Adrenal gland (tissue), 12 donors: ENCODE data around the gene TBX4. TPM values are rescaled to one million over a fixed set of nuclear protein-coding genes. Genes with fewer than 3 reads are reported as not detected.
"Not testable (repeated sequence)": the region's sequence is repeated elsewhere in the genome, so short reads cannot be mapped to it uniquely, and the experiment has no call there.

Experiments used
- DNase-seq, 7 donors: peaks; one replicate each; pipeline ENCODE4 v3.0.0-alpha.2; 2019 to 2020
- H3K27ac ChIP-seq, 5 donors: fragments of 200-600 bp; sonication (generic) in 4 of 5; 1 replicate in 3 of 5; 2 replicates in 2 of 5; pipeline versions ENCODE4 v1.5.1 to v1.8.0; 2016 to 2020; ENCODE audit warnings: mild to moderate bottlenecking in 1 of 5
- H3K27me3 ChIP-seq: fragments of 200-600 bp; 2 replicates; pipeline ENCODE4 v1.8.0; 2021
- H3K36me3 ChIP-seq, 2 donors: fragments of 200-600 bp; replicated peaks in 1 of 2; 1 replicate in 1 of 2; 2 replicates in 1 of 2; pipeline versions ENCODE4 v1.5.1 to v1.8.0; 2018 to 2022
- H3K4me1 ChIP-seq, 2 donors: fragments of 200-600 bp; replicated peaks in 1 of 2; 1 replicate in 1 of 2; 2 replicates in 1 of 2; pipeline versions ENCODE4 v1.5.1 to v1.8.0; 2018 to 2021
- H3K4me3 ChIP-seq, 4 donors: fragments of 200-600 bp; sonication (generic) in 3 of 4; one replicate each; pipeline ENCODE4 v1.5.1; 2016 to 2018
- H3K9me3 ChIP-seq, 3 donors: fragments of 200-600 bp; sonication (generic) in 1 of 3; replicated peaks in 1 of 3; 1 replicate in 2 of 3; 2 replicates in 1 of 3; pipeline versions ENCODE4 v1.5.1 to v1.8.0; 2016 to 2021
- POLR2A ChIP-seq, 2 donors: fragments of 450-650 bp; IDR thresholded peaks; one replicate each; pipeline ENCODE4 v1.6.1; 2017; ENCODE audit warnings: antibody characterized with exemption in 2 of 2, mild to moderate bottlenecking in 2 of 2, moderate library complexity in 1 of 2
- WGBS, 4 donors: extraction: QIAGEN DNeasy Blood & Tissue Kit in 2 of 4; methylation state at CpG; one replicate each; pipeline versions ENCODE4 v1.1.5 to v1.1.7; 2013 to 2017; 5-methylcytosine and 5-hydroxymethylcytosine counted together
- intact Hi-C, 2 donors: fragments of 100-400 bp; cut with DNase I; formaldehyde crosslinking; loops; one replicate each; pipeline versions ENCODE4 v1.14.1 to v1.15.0; 2022 to 2023
- polyA plus RNA-seq, 3 donors: library from polyadenylated mRNA; stranded (reverse); fragments of 200-250 nt in 2 of 3; fragments of 350-450 nt in 1 of 3; fragmentation: Illumina TruSeq in 1 of 3; extraction: RNeasy Lipid Tissue Mini Kit (QIAGEN cat#74804) in 1 of 3; gene quantifications; one replicate each; pipeline ENCODE4 v1.2.3, GENCODE V29; 2013 to 2014
- total RNA-seq, 9 donors: library from RNA; depleted of rRNA in 4 of 9; stranded (reverse); fragments of >200 nt in 4 of 9; fragments of 120-200 nt in 1 of 9; fragmentation: NEBNext Ultra II Directional in 1 of 9; extraction: Animal tissue kit (Norgen Biotek cat#: 25700) in 1 of 9; gene quantifications; one replicate each; pipeline versions ENCODE4 v1.1.0 to v1.2.4, GENCODE V29; 2013 to 2023
- TF ChIP-seq, protein P1 (sequence below), 6 experiments: fragments of 450-650 bp in 4 of 6; fragments of 200-600 bp in 2 of 6; sonication (generic) in 1 of 6; IDR thresholded peaks; 1 replicate in 5 of 6; 2 replicates in 1 of 6; pipeline versions ENCODE4 v1.5.1 to v1.8.0; 2016 to 2021; ENCODE audit warnings: antibody characterized with exemption in 6 of 6, mild to moderate bottlenecking in 2 of 6, moderate library complexity in 1 of 6
- donor health status: healthy with polysubstance abuse.
- donor health status: Bipolar disorder and iron deficiency.
- donor health status: DM: yes; HTN: yes; CAD: no.
- donor health status: DM: no; HTN: no; CAD: no.
- donor health status: DM: no; HTN: no; CAD: no.
- donor health status: DM: yes; HTN: yes; CAD: no.

TBX4 gene
- total and polyA plus RNA-seq, 12 donors = 0.03 to 0.54 (median 0.21) TPM; not detected in 8

DNA sequence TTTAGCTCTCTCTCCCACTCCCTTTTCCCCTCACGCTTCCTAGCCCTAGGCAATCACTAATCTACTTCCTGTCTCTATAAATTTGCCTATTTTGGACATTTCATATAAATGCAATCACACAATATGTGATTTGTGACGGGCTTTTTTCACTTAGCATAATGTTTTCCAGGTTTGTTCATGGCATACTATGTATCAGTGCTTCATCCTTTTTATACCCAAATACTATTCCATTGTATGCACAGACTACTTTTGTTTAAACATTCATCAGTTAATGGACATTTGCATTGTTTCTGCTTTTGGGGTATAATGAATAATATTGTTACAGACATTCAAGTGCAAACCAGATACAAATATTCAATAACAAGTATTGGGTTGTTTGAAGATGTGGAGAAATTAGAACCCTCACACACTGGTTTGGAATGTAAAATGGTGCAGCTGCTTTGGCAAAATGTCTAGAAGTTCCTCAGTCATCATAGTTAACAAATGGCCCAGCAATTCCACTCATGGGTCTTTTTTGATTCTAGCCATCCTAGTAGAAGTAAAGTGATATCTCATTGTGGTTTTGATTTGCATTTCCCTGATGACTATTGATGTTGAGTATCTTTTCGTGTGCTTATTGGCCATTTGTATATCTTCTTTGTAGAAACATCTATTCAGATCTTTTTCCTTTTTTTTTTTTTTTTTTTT lies 67.7 kb downstream of the TBX4 start:
- no peak overlapping the region for H3K27ac ChIP-seq
- H3K4me3 ChIP-seq = no peak overlapping the region
- TF ChIP-seq POLR2A (IDR thresholded peaks at IDR 0.05) = no peak
- TF ChIP-seq, protein P1, sequence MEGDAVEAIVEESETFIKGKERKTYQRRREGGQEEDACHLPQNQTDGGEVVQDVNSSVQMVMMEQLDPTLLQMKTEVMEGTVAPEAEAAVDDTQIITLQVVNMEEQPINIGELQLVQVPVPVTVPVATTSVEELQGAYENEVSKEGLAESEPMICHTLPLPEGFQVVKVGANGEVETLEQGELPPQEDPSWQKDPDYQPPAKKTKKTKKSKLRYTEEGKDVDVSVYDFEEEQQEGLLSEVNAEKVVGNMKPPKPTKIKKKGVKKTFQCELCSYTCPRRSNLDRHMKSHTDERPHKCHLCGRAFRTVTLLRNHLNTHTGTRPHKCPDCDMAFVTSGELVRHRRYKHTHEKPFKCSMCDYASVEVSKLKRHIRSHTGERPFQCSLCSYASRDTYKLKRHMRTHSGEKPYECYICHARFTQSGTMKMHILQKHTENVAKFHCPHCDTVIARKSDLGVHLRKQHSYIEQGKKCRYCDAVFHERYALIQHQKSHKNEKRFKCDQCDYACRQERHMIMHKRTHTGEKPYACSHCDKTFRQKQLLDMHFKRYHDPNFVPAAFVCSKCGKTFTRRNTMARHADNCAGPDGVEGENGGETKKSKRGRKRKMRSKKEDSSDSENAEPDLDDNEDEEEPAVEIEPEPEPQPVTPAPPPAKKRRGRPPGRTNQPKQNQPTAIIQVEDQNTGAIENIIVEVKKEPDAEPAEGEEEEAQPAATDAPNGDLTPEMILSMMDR (IDR thresholded peaks at IDR 0.05) = no peak
- intact Hi-C loops = no loop called here
- no peaks in the 10 kb centered on the region for H3K36me3 ChIP-seq
- DNase-seq = no peak
- peaks cover 7% of the 10 kb centered on the region for H3K27me3 ChIP-seq
- WGBS, 4 donors = 61 to 75% (median 65%) methylated on average over 3 of the region's 3 CpGs
- no peaks in the 10 kb centered on the region for H3K4me1 ChIP-seq
- no peaks in the 10 kb centered on the region for H3K9me3 ChIP-seq

DNA sequence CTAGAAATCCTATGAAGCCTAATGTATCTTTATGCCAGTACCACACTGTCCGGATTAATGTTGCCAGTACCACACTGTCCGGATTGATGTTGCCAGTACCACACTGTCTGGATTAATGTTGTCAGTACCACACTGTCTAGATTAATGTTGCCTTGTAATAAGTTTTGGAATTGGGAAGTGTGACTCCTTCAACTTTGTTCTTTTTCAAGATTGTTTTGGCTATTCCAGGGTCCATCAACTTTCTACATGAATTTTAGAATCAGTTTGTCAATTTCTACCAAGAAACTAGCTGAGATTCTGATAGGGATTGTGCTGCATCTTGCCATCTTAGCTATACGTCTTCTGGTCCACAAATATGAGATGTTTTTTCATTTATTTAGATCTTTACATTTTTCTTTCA lies 68.7 kb downstream of the TBX4 start:
- no peak overlapping the region for H3K4me3 ChIP-seq
- intact Hi-C loops = no loop called here
- no peak for DNase-seq
- H3K9me3 ChIP-seq = no peaks in the 10 kb centered on the region
- H3K27me3 ChIP-seq = peaks cover 7% of the 10 kb centered on the region
- no peak for TF ChIP-seq POLR2A (IDR thresholded peaks at IDR 0.05)
- TF ChIP-seq, protein P1 (IDR thresholded peaks at IDR 0.05) = no peak
- H3K36me3 ChIP-seq = no peaks in the 10 kb centered on the region
- no peak overlapping the region for H3K27ac ChIP-seq
- 71 to 80% (median 78%) methylated on average over 3 of the region's 3 CpGs for WGBS, 4 donors
- no peaks in the 10 kb centered on the region for H3K4me1 ChIP-seq

DNA sequence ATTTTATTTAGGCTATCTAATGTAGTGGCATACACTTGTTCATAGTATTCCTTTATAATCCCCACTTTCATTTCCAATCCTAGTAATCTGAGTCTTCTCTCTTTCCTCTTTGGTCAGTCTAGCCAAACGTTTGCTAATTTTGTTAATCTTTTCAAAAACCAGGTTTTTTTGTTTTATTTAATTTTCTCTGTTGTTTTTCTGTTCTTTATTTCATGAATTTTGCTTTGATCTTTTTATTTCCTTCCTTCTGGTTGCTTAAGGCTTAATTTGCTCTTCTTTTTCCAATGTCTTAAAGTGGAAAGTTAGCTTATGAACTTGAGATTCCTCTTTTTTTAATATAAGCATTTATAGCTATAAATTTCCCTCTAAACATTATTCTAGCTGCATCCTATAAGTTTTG lies 69.9 kb downstream of the TBX4 start:
- peaks cover 7% of the 10 kb centered on the region for H3K27me3 ChIP-seq
- intact Hi-C loops = no loop called here
- no peak for DNase-seq
- TF ChIP-seq, protein P1 (IDR thresholded peaks at IDR 0.05) = no peak
- no peak for TF ChIP-seq POLR2A (IDR thresholded peaks at IDR 0.05)
- no peaks in the 10 kb centered on the region for H3K9me3 ChIP-seq
- H3K36me3 ChIP-seq = no peaks in the 10 kb centered on the region
- 60 to 71% (median 62%) methylated on average over 1 of the region's 1 CpG for WGBS, 4 donors
- no peak overlapping the region for H3K27ac ChIP-seq
- no peak overlapping the region for H3K4me3 ChIP-seq
- no peaks in the 10 kb centered on the region for H3K4me1 ChIP-seq

DNA sequence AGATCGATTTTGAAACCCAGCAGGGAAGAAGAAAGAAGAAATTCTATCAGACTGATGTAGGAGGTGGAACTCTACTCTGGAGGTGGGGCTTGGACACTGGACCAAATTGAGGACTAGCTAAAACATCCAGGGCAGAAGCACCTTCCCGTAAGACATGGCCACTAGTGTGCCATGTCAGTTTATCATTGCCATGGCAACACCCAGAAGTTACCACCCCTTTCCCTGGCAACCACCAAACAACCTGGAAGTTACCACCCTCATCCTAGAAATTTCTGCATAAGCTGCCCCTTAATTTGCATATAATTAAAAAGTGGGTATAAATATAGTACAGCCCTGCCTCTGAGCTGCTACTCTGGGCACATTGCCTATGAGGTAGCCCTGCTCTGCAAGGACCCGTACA lies 72.1 kb downstream of the TBX4 start:
- Histone ChIP-seq H3K9me3 (no peaks in the 10 kb centered on the region), H3K27me3 (peaks cover 7% of the 10 kb centered on the region), H3K36me3 (no peaks in the 10 kb centered on the region), H3K4me1 (no peaks in the 10 kb centered on the region), H3K4me3 (no peak overlapping the region), H3K27ac (no peak overlapping the region)
- WGBS, 4 donors = 55 to 76% (median 68%) methylated on average over 3 of the region's 3 CpGs
- no peak for DNase-seq
- intact Hi-C loops = no loop called here
- TF ChIP-seq POLR2A (IDR thresholded peaks at IDR 0.05) = no peak
- TF ChIP-seq, protein P1 (IDR thresholded peaks at IDR 0.05) = no peak

DNA sequence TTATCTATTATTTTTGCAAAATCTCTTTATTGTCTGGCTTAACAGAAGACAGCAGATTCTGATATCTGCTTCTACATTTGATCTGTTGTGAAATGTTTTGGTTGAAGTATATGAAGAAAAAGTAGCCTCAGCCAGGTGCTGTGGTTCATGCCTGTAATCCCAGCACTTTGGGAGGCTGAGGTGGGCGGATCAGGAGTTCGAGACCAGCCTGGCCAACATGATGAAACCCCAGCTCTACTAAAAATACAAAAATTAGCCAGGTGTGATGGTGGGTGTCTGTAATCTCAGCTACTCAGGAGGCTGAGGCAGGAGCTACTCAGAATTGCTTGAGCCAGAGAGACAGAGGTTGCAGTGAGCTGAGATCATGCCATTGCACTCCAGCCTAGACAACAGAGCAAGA lies 75.2 kb downstream of the TBX4 start:
- H3K27me3 ChIP-seq, H3K27ac ChIP-seq, DNase-seq, H3K36me3 ChIP-seq, intact Hi-C loops, H3K4me1 ChIP-seq, H3K9me3 ChIP-seq, H3K4me3 ChIP-seq: not testable (repeated sequence)
- WGBS, 4 donors = 75 to 80% (median 78%) methylated on average over 2 of the region's 2 CpGs
